CD4-positive, alpha-beta T cell treated with Interleukin-21 for 1 hour (primary cell): ENCODE data around the gene PPP2R5E.

ENCODE experiments used
- DNase-seq: peaks from one replicate; pipeline ENCODE4 v3.0.0-alpha.2; 2020

The PPP2R5E gene

GRCh38 chr14:63517354-63517753 lies 25.8 kb downstream of the PPP2R5E start:
- no peak for DNase-seq

GRCh38 chr14:63515240-63515639 lies 27.9 kb downstream of the PPP2R5E start:
- no peak for DNase-seq

- no peak for DNase-seq
Measured at GRCh38 chr14:63513756-63514155, 29.4 kb downstream of the PPP2R5E start.

- DNase-seq: peak; percentile 10
Measured at GRCh38 chr14:63512861-63513260, 30.3 kb downstream of the PPP2R5E start.

- DNase-seq: peak; percentile 9
Measured at GRCh38 chr14:63510538-63510937, 32.6 kb downstream of the PPP2R5E start.

GRCh38 chr14:63508033-63508432 lies 35.1 kb downstream of the PPP2R5E start:
- DNase-seq: peak; percentile 28

- DNase-seq: no peak
Measured at GRCh38 chr14:63504648-63505047, 38.5 kb downstream of the PPP2R5E start.

GRCh38 chr14:63501429-63501828 lies 41.7 kb downstream of the PPP2R5E start:
- no peak for DNase-seq

GRCh38 chr14:63499701-63500250 lies 43.4 kb downstream of the PPP2R5E start:
- no peak for DNase-seq

GRCh38 chr14:63496837-63497400 lies 46.3 kb downstream of the PPP2R5E start:
- no peak for DNase-seq

GRCh38 chr14:63493246-63493645 lies 49.9 kb downstream of the PPP2R5E start:
- no peak for DNase-seq

- DNase-seq: no peak
Measured at GRCh38 chr14:63492391-63492790, 50.8 kb downstream of the PPP2R5E start.

- no peak for DNase-seq
Measured at GRCh38 chr14:63487724-63488123, 55.5 kb downstream of the PPP2R5E start.

GRCh38 chr14:63486738-63487137 lies 56.4 kb downstream of the PPP2R5E start:
- no peak for DNase-seq

- DNase-seq: no peak
Measured at GRCh38 chr14:63483315-63483714, 59.9 kb downstream of the PPP2R5E start.

- no peak for DNase-seq
Measured at GRCh38 chr14:63480599-63480998, 62.6 kb downstream of the PPP2R5E start.

GRCh38 chr14:63478437-63478852 lies 64.7 kb downstream of the PPP2R5E start:
- no peak for DNase-seq

- DNase-seq: peak; percentile 58
Measured at GRCh38 chr14:63478010-63478409, 65.2 kb downstream of the PPP2R5E start.

GRCh38 chr14:63477556-63477955 lies 65.6 kb downstream of the PPP2R5E start:
- DNase-seq: no peak

- no peak for DNase-seq
Measured at GRCh38 chr14:63475761-63476160, 67.4 kb downstream of the PPP2R5E start.

- DNase-seq: no peak
Measured at GRCh38 chr14:63474844-63475243, 68.3 kb downstream of the PPP2R5E start.

GRCh38 chr14:63474111-63474510 lies 69.1 kb downstream of the PPP2R5E start:
- DNase-seq: no peak

GRCh38 chr14:63472986-63473788 lies 70.0 kb downstream of the PPP2R5E start:
- no peak for DNase-seq
